GM19238 (cell line): ENCODE results near the gene PTGIS.

Experiments
- DNase-seq: peaks from one replicate; pipeline ENCODE4 v3.0.0; 2011; ENCODE audit warnings: low spot score; ENCODE audit not compliant: insufficient read length

PTGIS gene

GRCh38 chr20:49595811-49596561, 28.0 kb upstream of the PTGIS start:
- no peak for DNase-seq

DNA sequence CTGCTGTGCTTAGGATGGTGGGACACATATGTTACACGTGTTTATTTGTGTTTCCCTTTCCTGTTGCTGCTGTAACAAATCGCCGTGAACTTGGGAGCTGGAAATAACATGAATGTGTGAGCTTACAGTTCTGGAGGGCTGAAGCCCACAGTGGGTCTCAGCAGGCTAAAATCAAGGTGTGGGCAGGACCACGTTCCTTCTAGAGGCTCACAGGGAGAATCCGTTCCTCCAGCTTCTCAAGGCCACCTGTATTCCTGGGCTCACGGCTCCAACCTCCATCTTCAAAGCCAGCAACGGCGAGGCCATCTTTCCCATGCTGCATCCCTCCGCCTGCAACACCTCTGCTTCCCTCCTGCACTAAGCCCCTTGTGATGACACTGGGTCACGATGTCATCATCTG, 27.4 kb upstream of the PTGIS start:
- no peak for DNase-seq

DNA sequence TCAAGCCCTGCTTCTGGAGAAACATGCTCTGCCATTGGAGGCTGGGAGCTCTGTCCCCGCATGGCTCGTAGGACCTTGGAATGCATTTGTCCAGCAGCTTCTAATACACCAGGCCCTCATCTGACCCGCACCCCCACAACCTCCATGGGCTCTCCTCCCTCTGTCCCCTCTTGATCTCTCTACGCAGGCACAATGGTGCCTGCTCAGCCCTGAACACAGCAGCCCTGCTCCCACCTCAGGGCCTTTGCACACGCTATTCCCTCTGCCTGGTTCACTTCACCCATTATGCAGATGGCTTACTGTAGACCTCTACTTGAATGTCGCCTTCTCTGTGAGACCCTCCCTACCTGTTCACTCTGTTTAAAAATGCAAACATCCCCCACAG, 27.0 kb upstream of the PTGIS start:
- DNase-seq = no peak

GRCh38 chr20:49594143-49594930, 26.4 kb upstream of the PTGIS start:
- no peak for DNase-seq

- DNase-seq = no peak
Measured at GRCh38 chr20:49593466-49594142, 25.7 kb upstream of the PTGIS start.

GRCh38 chr20:49592120-49592519, 24.2 kb upstream of the PTGIS start:
- DNase-seq = no peak

DNA sequence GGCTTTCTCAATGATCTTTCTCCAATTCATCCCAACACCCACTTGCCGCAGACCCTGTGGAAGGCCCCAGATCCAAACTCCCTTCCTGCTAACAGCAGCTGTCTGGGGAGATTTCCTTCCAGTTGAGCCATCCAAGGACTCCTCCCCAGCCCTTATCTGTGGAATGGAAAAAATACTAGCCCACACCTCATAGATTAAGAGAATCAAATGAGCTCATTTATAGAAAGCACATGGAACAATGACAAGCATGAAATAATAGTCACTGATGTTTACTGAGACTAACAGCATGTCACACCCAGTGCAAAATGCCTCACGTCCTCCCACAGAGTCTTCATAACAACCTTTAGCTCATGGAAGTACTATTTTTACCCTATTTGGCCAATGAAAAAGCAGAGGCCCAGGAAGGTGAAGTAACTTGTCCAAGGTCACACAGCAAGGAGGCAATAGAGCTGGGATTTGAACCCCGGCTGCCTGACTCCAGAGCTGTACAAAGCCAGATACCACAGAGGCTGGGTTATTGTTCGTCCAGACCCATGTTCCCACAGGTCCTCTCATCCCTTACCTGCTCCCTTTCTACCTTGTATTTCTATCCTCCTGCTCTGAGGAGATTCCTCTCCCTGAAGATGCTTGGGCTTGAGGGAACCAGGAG, 23.4 kb upstream of the PTGIS start:
- DNase-seq = no peak

DNA sequence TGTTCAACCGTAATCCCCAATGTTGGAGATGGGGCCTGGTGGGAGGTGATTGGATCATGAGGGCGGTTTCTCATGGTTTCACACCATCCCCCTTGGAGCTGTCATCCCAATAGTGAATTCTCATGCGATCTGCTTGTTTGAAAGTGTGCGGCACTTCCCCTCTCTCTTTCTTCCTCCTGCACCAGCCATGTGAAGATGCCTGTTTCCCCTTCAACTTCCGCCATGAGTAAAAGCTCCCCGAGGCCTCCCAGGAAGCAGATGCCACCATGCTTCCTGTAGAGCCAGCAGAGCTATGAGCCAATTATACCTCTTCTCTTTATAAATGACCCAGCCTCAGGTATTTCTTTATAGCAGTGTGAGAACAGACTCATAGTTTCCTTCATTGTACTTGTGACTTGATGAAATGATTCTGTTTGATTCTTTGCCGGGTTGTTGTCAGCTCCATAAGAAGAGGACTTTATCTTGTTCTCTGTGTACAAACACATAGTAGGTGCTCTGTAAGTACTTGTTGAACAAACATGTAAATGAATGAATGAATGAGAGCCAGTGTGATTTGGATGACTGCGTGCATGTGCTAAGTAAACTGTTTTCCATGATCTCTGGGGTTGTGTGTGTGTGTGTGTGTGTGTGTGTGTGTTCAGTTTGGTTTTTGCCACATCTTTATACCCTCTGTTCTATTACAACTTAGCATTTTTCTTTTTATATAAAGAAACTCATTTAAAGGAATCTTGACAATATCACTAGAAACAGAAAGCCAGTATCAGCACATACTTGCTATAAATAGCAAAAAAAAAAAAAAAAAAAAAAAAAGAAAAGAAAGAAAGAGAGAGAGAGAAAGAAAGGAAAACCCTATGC, 22.5 kb upstream of the PTGIS start:
- DNase-seq = no peak

DNA sequence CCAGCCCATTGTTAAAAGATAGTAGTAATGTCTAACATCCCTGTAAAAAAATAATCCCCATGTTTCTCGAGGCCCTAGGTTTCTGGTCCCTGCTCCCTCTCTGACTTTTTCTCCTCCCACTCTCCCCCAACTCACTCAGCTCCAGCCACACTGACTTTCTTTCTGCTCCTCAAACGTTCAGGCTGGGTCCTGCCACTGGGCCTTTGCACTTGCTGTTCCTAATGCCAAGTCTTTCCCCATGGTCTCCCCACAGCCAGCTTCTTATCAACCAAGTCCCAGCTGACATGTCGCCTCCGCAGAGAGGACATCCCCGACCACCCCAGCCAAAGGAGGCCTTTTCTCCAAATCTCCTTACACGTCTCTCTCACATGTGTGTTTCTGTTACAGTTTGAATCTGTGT, 21.8 kb upstream of the PTGIS start:
- DNase-seq = no peak

- no peak for DNase-seq
Measured at GRCh38 chr20:49587111-49587570, 19.2 kb upstream of the PTGIS start.

DNA sequence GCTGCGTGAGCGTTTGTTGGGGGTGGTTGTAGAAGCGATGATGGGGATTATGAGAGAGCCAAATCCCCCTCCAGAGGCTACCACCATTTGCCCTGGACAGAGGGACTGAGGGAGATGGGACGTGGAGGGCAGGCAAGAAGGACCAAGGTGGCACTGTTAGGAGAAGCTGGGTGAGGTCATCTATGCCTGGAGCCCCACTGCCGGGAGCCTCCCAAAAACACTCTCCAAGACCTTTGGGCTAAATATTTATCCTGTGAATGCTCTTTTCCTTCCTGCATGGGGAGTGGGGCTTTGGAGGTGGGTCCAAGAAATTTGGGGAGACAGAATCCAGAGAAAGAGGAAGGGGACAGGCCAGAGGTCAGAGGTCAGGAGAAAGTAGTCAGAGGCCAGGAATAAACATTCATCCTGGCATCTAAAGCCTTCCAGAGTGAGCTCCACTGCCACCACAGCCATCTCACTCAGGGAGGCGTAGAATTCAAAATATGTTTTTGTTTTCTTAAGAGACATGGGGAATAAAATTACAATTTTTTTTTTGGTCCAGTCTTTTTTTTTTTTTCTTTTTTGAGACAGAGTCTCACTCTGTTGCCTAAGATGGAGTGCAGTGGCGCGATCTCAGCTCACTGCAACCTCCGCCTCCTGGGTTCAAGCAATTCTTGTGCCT, 17.8 kb upstream of the PTGIS start:
- DNase-seq = no peak

DNA sequence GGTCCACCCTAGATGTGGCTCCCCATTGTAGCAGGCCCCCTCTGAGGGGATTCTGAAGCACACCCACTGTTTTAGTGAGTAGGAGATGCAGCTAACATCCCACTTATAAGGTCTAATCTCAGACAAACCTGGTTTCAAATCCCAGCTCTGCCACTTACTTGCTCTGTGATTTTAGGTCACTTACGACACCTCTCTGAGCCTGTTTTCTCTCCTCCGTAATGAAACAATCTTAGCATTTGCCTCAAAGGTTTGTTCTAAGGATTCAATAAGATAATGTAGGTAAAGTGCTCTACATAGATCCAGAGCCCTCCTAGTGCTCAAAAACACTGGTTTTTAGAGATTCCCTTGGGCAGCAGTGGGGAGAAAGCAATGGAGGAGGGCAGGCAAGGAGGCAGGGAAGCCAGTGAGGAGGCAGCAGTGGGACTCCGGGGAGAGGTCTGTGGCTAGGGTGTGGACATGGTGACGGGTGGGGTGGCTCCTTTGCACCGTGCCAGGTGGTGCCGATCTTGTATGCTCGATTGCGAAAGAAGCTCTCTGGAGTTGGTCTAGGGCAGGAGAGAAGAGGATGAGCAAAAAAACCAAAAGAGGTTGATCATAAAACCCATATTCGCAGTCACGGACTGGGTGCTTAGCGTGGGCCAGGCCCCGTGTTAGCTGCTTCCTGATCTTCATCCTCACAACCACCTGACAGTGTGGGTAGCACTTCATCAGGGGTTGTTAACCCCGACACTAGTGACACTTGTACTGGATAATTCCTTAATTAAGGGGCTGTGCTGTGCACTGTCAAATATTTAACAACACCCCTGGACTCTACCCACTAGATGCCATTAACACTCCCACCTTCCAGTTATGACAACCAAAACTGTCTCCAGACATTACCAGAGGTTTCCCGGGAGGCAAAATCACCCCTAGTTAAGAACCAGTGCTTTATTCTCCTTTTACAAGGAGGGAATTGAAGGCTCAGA, 16.8 kb upstream of the PTGIS start:
- no peak for DNase-seq

DNA sequence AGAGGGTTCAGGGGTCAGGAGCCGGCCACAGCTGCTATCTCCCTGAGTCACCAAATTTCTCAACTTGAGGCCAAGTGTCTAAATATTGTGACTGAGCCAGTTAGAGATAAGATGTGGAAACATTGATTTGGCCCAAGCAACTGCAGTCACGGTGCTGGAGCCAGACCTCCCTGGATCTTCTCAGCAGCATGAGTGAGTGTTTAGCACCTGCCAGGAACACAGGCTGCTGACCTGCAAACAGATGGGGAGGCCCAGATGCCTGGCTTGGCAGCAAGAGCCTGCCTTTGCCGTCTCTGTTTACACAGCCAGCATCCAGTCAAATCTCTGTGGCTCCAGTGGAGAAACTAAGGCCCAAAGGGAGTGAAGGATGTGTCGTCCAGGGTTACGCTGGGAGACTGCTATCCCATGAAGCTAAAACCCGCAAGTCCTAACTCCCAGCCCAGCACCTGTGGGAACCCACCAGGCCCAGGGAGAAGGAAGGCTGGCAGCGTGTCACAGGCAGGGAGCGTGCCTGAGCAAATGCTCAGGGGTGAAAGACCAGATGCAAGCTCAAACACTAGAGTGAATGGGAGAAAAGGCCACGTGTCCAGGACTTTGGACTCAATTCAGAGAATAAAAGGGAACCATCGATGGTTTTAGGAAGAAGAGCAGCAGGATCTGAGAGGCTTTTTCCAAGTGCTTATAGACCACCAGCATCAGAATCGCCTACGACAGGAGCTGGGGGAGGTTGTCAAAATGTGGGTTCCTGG, 15.9 kb upstream of the PTGIS start:
- DNase-seq = no peak

GRCh38 chr20:49583343-49583668, 15.4 kb upstream of the PTGIS start:
- DNase-seq = no peak

- DNase-seq = no peak
Measured at GRCh38 chr20:49582413-49583334, 14.7 kb upstream of the PTGIS start.

- DNase-seq = no peak
Measured at GRCh38 chr20:49581482-49581881, 13.5 kb upstream of the PTGIS start.

DNA sequence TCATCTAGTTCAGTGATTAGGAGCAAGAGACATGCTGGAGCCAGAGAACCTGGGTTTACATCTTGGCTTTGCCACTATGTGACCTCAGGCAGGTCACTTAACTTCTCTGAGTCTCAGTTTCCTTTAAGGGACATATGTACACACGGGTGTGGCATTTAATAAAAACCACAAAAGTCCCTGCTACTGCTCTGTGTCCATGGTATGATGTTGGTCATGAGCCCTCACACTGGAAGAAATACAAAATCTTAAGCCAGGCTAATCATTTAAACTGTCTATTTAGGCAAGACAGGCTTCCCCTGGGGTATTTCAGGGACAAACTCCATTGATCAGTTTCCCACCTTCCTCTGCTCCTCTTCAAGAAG, 12.9 kb upstream of the PTGIS start:
- DNase-seq = no peak
